HG03571 (cell line): ENCODE results near the gene ZNF365.

Experiments
- ATAC-seq: cut with Tn5 transposase; IDR thresholded peaks from one replicate; pipeline ENCODE4 v1.9.1; 2021; ENCODE audit not compliant: unreplicated experiment

ZNF365 gene

GRCh38 chr10:62413652-62414051 lies 39.5 kb downstream of the ZNF365 start:
- ATAC-seq, result no peak

- no peak for ATAC-seq
Observed at GRCh38 chr10:62414359-62414758, 40.2 kb downstream of the ZNF365 start.

DNA sequence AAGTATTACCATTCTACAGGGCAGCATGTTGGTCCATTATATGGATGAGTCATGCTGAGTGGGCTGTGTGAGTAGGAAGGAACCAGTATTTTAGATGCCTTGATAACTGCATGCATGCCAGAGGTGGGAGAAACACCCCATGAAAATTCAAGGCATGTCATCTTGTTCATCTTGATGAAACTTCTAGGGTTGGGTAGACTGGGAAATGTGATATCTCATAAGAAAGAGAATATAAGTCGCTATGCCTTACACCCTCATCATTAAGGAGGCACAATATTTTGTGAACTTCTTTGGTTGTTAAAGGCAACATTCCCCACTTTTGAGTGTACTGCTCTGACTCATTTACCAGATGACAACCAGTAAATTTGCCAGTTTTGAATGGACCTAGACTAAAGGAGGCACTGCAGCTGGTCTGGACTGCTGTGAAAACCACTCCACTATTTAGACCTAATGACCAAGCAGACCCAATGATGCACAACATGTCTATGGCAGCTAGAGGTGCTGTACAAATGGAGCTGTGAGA lies 48.0 kb downstream of the ZNF365 start:
- no peak for ATAC-seq

GRCh38 chr10:62424026-62424425 lies 49.9 kb downstream of the ZNF365 start:
- ATAC-seq, result no peak

GRCh38 chr10:62426086-62426485 lies 51.9 kb downstream of the ZNF365 start:
- no peak for ATAC-seq

DNA sequence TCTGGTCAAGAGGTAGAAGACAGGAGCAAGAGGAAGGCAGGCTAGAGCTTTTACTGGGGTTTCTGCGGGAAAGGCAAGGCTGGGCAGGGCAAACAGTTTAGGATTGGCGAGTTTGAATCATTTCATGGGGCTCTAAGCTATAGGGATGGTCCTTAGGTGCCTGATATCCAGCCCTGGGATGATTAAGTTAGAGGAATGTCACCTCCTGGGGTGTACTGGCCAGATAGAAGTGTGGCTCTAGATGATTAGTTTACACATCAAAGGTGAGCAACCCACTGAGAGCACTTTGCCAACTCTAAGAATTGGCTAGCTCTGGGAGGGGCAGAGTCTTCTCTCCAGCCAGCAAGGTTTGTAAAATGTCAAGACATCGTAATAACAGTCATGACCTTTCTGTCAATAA lies 52.4 kb downstream of the ZNF365 start:
- ATAC-seq, result no peak

- ATAC-seq, result no peak
Observed at GRCh38 chr10:62430881-62431280, 56.7 kb downstream of the ZNF365 start.

- peak; percentile 91 for ATAC-seq
Observed at GRCh38 chr10:62433181-62433692, 59.1 kb downstream of the ZNF365 start.

GRCh38 chr10:62433901-62434300 lies 59.7 kb downstream of the ZNF365 start:
- no peak for ATAC-seq

- no peak for ATAC-seq
Observed at GRCh38 chr10:62437696-62438095, 63.5 kb downstream of the ZNF365 start.

DNA sequence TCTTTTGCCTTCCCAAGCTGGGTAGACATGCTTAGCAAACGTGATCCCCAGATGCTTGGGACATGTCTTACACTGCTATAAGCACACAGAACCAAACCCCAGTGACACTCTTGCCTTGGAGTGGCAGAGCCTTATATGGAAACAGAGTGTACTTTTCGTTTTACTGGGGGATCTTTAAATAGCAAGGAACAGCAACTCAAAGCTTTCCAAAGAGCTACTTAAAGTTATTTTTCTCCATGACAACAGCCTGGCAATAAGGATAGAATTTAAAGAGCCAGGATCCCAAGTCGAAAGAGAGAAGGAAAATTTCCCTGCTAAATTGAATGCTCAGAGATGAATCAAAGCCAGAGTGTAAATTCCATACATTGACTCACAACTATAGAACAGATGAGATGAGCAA lies 67.8 kb downstream of the ZNF365 start:
- ATAC-seq, result no peak

DNA sequence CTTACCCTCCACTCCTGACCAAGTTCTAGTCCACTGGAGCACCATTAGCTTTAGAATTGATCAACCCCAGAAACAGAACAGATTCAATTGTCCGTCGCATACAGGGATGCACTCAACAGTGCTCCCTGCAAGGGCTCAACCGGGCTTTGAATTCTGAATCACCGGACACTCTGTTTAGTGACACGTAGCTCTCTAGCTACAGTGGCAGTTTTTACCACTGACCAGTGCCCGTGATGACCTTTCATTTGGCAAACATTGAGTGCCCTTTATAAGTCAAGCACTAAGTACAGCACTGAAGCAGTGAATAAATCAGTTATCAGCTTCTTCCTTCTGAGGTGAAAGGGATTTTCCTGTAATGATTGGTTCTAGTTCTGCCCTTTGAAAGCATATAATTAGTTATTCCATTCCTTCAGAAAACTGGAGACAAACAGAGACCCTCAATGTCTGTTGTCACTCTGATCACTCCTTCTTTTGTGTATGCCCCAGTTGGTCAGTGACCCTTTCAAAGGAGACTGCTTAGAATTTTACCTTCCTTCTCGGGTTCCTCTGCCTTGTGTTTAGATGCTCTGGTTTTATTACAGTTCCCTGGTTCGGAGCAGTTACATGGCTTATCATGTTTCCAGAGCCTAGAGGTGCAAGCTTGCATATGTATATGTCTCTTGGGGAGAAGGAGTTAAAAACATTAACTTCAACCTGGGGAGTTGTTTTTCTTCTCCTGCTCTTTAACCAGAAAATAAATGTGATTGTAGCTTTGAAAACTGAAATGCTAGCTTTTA lies 68.9 kb downstream of the ZNF365 start:
- ATAC-seq, result no peak

DNA sequence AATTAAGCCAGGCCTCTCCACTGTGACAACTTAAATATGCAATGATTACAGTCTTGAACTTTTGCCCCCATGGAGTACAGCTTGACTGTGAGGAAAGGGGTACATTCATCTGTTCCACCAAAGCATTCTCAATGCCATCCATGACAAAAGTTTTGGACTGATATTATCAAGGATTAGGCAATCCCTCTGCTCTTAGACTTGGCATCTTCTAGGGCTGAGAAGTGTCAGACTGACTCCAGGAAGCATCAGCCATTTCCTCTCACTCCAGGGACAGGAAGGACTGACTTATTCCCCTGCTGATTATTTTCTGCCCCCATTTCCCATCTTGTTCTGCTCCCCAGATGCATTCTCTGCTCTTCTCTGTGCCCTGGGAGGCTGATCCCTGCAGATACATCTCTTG lies 69.7 kb downstream of the ZNF365 start:
- ATAC-seq, result no peak

GRCh38 chr10:62446627-62447026 lies 72.5 kb downstream of the ZNF365 start:
- ATAC-seq, result no peak

DNA sequence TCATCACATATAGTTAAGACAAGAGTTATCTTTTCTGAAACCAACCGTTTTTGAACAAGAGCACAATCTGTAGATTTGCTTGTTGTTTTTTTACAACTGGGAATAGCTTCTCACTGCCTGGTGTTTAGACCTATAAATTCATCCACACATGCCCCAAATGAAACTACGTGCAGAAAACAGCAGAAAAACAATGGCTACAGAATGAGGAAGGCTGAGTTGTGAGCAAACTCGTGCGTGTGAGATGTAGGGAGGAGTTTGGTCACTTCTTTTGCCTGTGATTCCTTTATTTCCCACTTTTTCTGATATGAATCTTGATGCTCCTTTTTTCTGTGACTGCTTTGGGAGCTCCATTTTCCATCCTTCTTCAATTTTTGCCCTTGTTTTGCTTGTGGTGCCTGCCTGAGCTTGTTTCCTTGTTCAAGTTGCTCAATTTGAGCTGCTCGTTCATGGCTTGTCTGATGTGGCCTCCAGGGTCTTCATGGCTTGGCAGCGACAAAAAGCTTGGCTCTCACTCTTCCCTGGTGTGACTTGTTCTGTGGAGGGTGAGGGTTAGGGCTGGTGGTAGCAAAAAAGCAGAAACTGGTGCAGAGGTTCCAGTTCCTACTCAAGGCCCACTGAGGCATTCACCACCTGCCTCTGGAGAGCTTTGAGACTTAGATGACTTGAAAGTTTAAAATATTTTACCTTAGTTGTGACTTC lies 76.9 kb downstream of the ZNF365 start:
- ATAC-seq, result no peak

DNA sequence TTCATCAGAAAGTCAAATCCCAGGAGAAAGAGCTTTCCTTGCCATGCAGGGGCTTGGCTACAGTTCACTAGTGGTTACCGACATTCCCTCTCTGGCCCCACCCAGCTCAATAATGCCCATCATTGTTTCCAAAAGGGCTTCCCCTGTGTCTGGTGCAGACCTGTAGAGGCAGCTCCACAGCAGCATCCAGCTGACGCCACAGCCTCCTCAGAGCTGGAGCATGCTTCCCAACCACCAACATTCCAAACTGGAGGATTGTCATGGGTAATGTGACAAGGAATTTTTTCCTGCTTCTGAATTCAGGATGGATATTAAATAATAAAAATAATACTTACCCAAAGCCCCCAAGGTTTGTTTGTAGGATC lies 77.4 kb downstream of the ZNF365 start:
- no peak for ATAC-seq
